Peyer's patch (tissue), 4 donors: ENCODE measurements around the gene STAP2.

Experiments used
- POLR2A ChIP-seq, 2 donors: fragments of 450-650 bp; IDR thresholded peaks; one replicate each; pipeline ENCODE4 v1.5.1; 2017; ENCODE audit warnings: antibody characterized with exemption in 2 of 2, mild to moderate bottlenecking in 2 of 2, moderate library complexity in 2 of 2
- TF ChIP-seq, protein P1 (sequence below), 6 experiments: fragments of 450-650 bp in 4 of 6; fragments of 200-600 bp in 2 of 6; sonication (generic) in 1 of 6; IDR thresholded peaks; one replicate each; pipeline ENCODE4 v1.5.1; 2017 to 2019; ENCODE audit warnings: antibody characterized with exemption in 6 of 6, mild to moderate bottlenecking in 3 of 6, moderate library complexity in 1 of 6

DNA sequence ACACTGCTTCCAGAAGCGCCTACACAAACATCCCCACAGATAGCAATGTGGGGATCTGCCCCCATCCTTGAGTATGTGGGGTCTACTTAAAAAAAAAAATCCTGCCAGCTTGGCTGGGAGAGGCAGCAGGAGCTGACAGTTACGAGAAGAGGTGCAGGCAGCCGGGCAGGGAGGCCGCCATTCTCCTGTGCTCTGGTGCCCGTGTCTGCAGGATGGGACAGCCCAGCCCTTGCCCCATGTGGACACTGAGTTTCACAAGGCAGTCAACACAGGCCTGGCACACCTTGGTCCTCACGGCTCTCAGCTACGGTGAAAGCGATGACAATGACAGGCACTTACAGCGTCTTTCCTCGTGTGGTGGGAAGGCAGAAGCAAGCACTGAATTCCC lies 28.7 kb upstream of the STAP2 start:
- TF ChIP-seq, protein P1, sequence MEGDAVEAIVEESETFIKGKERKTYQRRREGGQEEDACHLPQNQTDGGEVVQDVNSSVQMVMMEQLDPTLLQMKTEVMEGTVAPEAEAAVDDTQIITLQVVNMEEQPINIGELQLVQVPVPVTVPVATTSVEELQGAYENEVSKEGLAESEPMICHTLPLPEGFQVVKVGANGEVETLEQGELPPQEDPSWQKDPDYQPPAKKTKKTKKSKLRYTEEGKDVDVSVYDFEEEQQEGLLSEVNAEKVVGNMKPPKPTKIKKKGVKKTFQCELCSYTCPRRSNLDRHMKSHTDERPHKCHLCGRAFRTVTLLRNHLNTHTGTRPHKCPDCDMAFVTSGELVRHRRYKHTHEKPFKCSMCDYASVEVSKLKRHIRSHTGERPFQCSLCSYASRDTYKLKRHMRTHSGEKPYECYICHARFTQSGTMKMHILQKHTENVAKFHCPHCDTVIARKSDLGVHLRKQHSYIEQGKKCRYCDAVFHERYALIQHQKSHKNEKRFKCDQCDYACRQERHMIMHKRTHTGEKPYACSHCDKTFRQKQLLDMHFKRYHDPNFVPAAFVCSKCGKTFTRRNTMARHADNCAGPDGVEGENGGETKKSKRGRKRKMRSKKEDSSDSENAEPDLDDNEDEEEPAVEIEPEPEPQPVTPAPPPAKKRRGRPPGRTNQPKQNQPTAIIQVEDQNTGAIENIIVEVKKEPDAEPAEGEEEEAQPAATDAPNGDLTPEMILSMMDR (IDR thresholded peaks at IDR 0.05): no peak
- no peak for TF ChIP-seq POLR2A (IDR thresholded peaks at IDR 0.05)
